GM21423 (cell line): ENCODE measurements around the gene CRYBG1.

Experiments
- ATAC-seq: cut with Tn5 transposase; IDR thresholded peaks from one replicate; pipeline ENCODE4 v1.9.1; 2021; ENCODE audit warnings: mild to moderate bottlenecking, moderate library complexity; ENCODE audit not compliant: unreplicated experiment

The CRYBG1 gene

DNA sequence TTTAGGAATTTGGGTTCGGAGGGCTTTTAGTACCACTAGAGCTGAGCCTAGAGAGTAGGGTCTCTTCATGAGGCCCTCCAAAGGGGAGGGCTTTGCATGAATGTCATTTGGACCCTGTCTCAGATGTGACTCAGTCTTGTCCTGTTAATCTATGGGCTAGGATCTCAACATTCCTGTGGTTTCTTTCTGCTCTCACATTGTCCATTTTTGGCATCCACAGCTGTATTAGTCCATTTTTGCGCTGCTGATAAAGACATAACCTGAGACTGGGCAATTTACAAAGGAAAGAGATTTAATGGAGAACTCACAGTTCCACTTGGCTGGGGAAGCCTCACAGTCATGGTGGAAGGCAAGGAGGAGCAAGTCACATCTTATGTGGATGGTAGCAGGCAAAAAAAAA lies 61.0 kb downstream of the CRYBG1 start:
- ATAC-seq, result no peak

DNA sequence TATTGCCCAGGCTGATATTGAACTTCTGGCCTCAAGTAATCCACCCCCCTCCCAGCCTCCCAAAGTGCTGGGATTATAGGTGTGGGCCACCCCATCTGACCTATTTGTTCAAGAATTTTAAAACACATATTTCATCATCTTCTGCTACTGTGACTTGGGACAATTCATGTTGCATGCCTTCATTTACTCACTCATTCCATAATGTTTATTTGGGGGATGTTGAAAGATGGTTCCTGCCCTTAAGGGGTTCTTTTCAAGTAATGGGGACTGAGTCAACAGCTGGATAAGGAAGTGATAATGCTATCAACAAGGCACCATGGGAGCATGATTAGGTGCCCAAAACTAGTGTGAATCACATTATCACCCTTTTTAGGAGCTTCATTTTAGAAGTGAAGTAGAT lies 62.0 kb downstream of the CRYBG1 start:
- ATAC-seq, result no peak

GRCh38 chr6:106425382-106425781 lies 64.9 kb downstream of the CRYBG1 start:
- no peak for ATAC-seq

DNA sequence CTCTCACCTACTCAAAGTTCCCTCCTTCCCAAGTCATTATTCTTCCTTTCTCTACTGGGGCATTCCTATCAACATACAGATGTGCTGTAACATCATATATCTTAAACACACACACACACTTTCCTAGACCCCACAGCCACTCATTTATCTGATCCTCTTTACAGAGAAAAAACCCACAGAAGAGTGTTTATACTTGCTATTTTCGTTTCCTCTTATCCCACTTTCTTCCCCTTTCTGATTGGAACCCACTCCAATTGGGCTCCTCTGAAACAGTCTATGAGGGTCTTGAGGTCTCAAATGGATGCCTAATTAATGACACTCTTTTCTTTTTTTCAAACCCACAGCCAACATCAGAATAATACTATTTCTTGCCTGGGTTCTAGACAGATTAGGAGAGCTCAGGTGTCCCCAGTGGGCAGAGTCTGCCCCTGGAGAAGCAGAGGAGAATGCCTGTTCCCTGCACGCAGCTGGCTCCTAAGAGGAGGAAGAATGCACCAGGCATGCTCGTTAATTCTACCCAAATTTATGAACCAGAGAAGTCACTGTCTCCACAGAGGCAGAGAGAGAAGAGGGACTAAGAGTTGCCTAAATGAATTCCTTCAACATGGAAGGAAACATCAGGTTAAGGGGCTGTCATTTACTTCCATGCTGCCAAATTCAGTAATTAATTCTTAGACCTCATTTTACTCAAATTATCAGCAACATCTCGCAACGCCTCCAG lies 65.9 kb downstream of the CRYBG1 start:
- no peak for ATAC-seq

DNA sequence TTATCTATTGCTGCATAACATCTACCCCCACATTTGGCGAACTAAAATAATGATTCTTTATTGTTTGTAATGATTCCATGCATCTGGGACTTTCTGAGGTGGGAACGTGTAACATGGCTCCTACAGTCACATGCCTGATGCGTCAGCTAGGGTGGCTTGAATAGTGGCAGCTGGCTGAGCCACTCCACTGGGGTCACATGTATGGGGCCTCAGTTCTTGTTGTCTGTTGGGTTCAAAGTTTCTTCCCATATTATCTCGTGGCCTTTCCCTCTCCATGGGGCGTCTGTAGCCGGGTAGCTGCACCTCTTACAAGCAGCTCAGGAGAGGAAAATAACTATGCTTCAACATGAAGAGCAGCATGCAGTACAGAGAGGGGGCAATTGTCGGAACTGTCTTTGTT lies 69.9 kb downstream of the CRYBG1 start:
- no peak for ATAC-seq

DNA sequence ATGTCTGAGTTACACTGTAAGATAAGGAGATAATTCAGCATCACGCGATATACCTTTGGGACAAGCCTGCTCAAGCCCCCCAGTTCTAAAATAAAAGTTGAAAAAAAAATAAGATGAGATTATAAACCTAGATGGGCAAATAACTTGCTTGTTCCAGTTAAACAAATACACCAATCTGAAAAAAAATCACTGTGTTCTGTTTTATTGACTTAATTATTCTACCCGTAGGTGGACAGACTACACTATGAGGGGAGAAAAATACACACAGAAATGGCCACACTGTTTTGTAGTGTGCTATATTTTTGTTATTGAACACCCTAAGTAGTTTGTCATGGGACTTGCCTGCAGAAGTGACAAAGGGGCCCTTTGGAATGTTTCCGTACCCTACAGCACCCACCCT lies 70.9 kb downstream of the CRYBG1 start:
- no peak for ATAC-seq

DNA sequence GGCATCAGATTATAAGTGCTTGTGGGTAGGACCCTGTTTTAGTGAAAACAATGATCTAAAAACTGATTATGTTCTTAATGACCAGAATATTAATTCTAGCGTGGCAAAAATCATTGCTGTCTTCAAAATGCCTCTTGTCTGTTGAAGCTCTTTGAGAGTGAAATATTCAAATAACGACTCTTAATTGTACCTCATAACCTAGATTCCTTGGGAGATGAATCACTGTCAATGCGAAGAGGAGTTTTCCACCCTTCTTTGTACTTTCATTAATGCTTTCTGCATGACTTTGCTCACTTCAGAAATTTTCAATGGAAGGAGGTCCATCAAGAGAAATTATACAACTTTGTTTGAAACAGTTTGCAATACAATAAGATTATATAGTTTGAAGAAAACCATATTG lies 71.5 kb downstream of the CRYBG1 start:
- no peak for ATAC-seq

GRCh38 chr6:106434530-106434929 lies 74.0 kb downstream of the CRYBG1 start:
- ATAC-seq, result no peak

DNA sequence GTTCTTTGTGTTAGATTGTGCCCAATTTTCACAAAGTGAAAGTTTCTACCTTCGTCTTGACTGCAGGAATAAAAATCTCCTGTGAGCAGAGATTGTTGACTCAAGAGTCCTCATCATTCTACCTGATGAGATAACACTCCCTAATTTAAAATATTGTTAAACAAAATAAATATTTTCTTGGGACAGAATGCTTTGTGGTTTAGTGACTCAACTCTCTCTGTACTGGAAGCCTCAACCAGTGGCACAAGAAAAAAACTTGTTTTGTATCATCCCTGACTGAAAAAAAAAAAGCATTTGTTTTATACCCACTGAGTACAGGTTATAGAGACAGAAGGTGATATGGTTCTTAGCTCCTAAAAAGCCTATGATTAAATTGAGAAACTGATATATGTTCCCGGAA lies 78.9 kb downstream of the CRYBG1 start:
- no peak for ATAC-seq

DNA sequence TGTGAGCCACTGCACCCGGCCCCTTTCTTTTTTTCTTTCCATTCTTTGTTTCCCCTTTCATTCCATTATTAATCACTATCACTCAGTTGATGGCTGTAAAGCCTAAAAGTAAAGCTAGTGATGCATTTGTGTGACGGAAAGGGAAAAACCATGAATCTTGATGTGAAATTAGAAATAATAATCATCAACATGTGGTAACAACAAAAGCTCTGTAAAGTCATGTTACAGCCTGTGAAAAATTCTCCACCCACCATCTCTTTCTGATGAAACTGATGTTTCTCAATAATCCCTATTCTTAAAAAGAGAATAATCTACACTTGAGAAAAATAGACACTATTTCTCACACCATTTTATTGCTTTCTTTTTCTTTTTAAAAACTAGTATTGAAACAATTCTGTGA lies 80.0 kb downstream of the CRYBG1 start:
- no peak for ATAC-seq

DNA sequence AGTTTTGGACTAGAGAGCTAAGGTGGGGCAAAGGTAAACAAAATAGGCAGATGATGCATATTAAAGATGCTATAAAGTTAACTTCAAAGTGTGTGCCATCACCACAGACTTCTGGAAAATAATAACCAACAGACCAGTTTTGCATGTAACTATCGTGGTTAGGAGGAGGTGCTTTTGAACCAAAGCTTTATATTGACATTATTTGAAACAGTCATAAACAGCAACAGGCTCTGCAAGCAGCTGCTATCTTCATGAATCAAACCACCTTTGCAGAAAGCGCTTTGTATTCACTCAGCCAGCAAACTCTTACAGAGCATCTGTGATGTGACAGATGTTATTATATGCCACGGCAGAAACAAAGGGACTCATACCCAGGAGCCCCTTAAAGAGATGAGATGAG lies 81.9 kb downstream of the CRYBG1 start:
- no peak for ATAC-seq

GRCh38 chr6:106444777-106445507 lies 84.4 kb downstream of the CRYBG1 start:
- ATAC-seq, result peak; percentile 52

DNA sequence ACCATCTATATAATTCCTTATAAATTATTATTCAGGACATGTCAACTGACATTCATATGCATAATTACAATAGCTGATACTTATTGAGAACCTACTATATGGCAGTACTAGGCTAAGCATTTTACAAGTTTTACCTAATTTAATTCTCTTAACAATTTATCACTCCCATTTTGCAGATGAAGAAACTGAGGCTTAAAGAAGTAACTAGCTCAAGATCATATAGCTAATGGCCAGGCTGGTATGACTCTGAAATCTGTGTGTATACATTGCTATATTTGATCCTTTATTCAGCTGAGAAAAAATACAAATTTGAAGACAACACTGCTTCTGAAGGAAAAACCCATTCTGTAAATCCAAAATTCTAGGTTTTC lies 85.0 kb downstream of the CRYBG1 start:
- ATAC-seq, result no peak

- ATAC-seq, result no peak
These were observed 85.9 kb downstream of the CRYBG1 start for GRCh38 chr6:106446287-106446885.

DNA sequence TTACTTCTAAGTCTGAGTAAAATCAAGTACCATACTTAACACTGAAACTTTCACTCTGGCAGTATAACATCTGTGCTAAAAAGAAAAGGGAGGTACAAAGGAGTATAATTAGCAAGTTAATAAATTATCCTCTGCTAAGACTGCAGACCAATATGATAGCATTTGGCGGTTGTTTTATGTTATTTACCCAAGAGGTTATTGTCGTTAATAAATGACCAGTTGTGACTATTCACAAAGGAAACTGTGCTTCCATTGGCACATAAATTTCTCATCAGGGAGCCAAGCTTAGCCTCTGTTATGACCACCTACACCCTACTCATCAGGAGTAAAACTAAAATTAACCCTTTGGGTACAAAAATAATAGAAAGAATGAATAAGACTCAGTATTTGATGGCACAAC lies 86.5 kb downstream of the CRYBG1 start:
- ATAC-seq, result no peak

DNA sequence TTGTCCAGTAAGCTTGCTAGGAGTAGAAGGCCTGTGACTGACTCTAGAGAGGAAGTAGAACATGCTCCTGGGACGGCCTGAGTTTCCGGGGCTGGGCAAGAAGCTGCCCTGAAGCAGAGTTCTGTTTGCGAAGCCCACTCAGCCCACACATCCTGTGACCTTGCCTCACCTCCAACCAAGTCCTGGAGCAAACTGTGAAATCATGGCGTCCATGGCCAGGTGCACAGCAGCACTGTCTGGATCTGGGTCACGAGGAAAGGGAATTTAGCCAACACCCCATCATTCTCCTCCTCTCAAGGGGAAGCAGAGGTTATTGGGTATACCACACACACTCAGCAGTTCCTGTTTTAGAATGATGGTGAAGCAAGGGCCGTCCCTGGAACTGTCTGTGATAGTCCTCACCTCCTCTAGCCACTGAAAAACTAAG lies 87.5 kb downstream of the CRYBG1 start:
- ATAC-seq, result peak; percentile 50

DNA sequence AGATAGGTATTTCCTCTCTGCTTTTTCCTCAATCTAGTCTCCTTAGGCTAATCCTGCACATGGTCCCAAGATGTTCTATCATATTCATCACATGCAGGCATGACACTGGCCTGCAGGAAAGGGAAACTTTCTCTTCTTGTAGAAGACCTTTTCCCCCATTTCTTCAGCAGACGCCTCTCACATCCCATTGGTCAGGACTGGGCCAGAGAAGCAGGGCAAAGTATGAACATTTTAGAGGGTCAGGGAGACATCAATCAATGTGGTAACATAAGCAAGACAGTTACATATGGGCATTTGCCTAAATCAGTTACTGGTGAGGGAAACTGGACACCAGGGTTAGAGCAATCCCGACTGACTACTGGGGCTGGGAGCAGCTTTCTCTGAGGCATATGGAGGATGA lies 90.1 kb downstream of the CRYBG1 start:
- no peak for ATAC-seq

DNA sequence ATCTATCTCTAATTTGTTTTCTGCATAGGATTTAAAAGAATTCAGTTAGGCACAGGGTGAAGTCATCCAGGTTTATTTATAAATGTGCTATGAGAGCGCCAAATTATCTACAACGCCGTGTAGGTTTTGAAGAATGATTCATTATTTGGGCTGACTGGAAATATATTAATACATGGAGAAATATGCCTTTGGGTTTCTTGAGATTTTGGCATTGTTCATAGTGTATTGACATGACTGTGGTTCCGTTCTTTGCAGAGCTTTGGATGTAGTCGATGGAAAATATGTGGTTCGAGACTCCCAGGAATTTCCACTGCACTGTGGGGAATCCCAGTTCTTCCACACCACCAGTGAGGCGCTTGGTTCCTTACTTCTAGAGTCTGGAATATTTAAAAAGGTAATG lies 90.9 kb downstream of the CRYBG1 start:
- ATAC-seq, result no peak

GRCh38 chr6:106452628-106453027 lies 92.1 kb downstream of the CRYBG1 start:
- no peak for ATAC-seq

- ATAC-seq, result no peak
These were observed 93.3 kb downstream of the CRYBG1 start for GRCh38 chr6:106453756-106454367.

DNA sequence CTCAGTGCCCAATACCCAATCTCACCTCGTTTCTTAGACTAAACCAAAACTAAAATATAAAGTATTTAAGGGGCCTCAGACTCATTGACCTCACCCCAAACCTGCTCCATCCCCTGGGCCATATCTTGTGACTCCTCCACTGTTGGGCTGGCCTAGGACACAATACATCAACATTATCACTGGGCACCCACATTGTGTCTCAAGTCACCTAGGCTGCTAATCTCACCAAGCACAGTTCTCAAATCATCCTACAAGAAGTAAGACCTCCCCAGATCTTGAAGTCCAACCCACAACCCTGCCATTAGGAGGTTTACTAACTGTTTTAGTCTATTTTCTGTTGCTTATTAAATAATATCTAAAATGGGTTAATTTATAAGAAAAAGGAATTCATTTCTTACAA lies 96.2 kb downstream of the CRYBG1 start:
- no peak for ATAC-seq
